ENCODE measurements around the gene COPS7A. TPM values are rescaled to one million over a fixed set of nuclear protein-coding genes. Genes with fewer than 3 reads are reported as not detected.

The COPS7A gene
- total and polyA plus RNA-seq, 8 donors: 14.2 to 39.6 (median 27.0) TPM

GRCh38 chr12:6753772-6754356, 30.0 kb downstream of the COPS7A start:
- no peak for TF ChIP-seq CTCF (IDR thresholded peaks at IDR 0.05)
- intact Hi-C loops (cut with DNase I): no loop called here
- 0 to 1% methylated on average over 7 of the region's 7 CpGs for WGBS, 2 donors
- Histone ChIP-seq H3K4me3 (no peak overlapping the region), H3K36me3 (peaks cover 4 to 27% (median 13%) of the 10 kb centered on the region in 3 donors), H3K27me3 (no peaks in the 10 kb centered on the region), H3K27ac (peak overlapping the region in 3 of 4 donors; percentile 95 to 99 (median 98)), H3K4me1 (peaks cover 7 to 11% (median 11%) of the 10 kb centered on the region in 3 donors), H3K9me3 (no peaks in the 10 kb centered on the region)
- ATAC-seq (no peak), FAIRE-seq (no peak), DNase-seq (no peak)

GRCh38 chr12:6754411-6754810, 30.6 kb downstream of the COPS7A start:
- Histone ChIP-seq H3K27me3 (no peaks in the 10 kb centered on the region), H3K4me3 (no peak overlapping the region), H3K27ac (peak overlapping the region in 1 of 4 donors; percentile 98), H3K9me3 (no peaks in the 10 kb centered on the region), H3K36me3 (peaks cover 4 to 22% (median 8%) of the 10 kb centered on the region in 3 donors), H3K4me1 (peaks cover 7 to 11% (median 11%) of the 10 kb centered on the region in 3 donors)
- ATAC-seq (no peak), DNase-seq (no peak), FAIRE-seq (no peak)
- TF ChIP-seq CTCF (IDR thresholded peaks at IDR 0.05): no peak
- intact Hi-C loops (cut with DNase I): no loop called here
- 89 to 95% methylated on average over 2 of the region's 2 CpGs for WGBS, 2 donors

- FAIRE-seq: no peak
- Histone ChIP-seq H3K36me3 (no peaks in the 10 kb centered on the region), H3K4me1 (peaks cover 1 to 5% (median 4%) of the 10 kb centered on the region in 3 donors), H3K27ac (no peak overlapping the region), H3K27me3 (no peaks in the 10 kb centered on the region), H3K4me3 (no peak overlapping the region), H3K9me3 (no peaks in the 10 kb centered on the region)
- WGBS, 2 donors: 71 to 72% methylated on average over 8 of the region's 8 CpGs
- intact Hi-C loops (cut with DNase I): no loop called here
- ATAC-seq: no peak
- no peak for DNase-seq
- TF ChIP-seq CTCF (IDR thresholded peaks at IDR 0.05): no peak
Measured at GRCh38 chr12:6757028-6757690, 33.3 kb downstream of the COPS7A start.

GRCh38 chr12:6758506-6759095, 34.8 kb downstream of the COPS7A start:
- WGBS, 2 donors: 82 to 86% methylated on average over 9 of the region's 9 CpGs
- TF ChIP-seq CTCF (IDR thresholded peaks at IDR 0.05): no peak
- FAIRE-seq (no peak), DNase-seq (no peak), ATAC-seq (no peak)
- intact Hi-C loops (cut with DNase I): no loop called here
- no peaks in the 10 kb centered on the region for H3K27me3 ChIP-seq
- no peak overlapping the region for H3K4me3 ChIP-seq
- H3K27ac ChIP-seq: no peak overlapping the region
- no peaks in the 10 kb centered on the region for H3K9me3 ChIP-seq
- peaks cover 0 to 8% (median 5%) of the 10 kb centered on the region in 3 donors for H3K4me1 ChIP-seq
- no peaks in the 10 kb centered on the region for H3K36me3 ChIP-seq

GRCh38 chr12:6759741-6760140, 35.9 kb downstream of the COPS7A start:
- no peak for TF ChIP-seq CTCF (IDR thresholded peaks at IDR 0.05)
- FAIRE-seq: no peak
- Histone ChIP-seq H3K4me3 (no peak overlapping the region), H3K9me3 (no peaks in the 10 kb centered on the region), H3K4me1 (peaks cover 0 to 12% (median 6%) of the 10 kb centered on the region in 3 donors), H3K27ac (no peak overlapping the region), H3K27me3 (no peaks in the 10 kb centered on the region), H3K36me3 (no peaks in the 10 kb centered on the region)
- intact Hi-C loops (cut with DNase I): no loop called here
- ATAC-seq: no peak
- WGBS, 2 donors: 91 to 96% methylated on average over 5 of the region's 5 CpGs
- no peak for DNase-seq
